ENCODE results near the gene CPNE5.

GRCh38 chr6:36824253-36824652 is 15.0 kb downstream of the CPNE5 start:
- no peak for TF ChIP-seq CTCF (IDR thresholded peaks at IDR 0.05)
- TF ChIP-seq POLR2A (IDR thresholded peaks at IDR 0.05) = no peak
